EH (cell line): Measurements from ENCODE around the gene ZDHHC21.
"Not testable (repeated sequence)": the region's sequence is repeated elsewhere in the genome, so short reads cannot be mapped to it uniquely, and the experiment has no call there.

Experiments used
- DNase-seq: peaks from one replicate; pipeline ENCODE4 v3.0.0-alpha.2; 2015; ENCODE audit warnings: low read depth

ZDHHC21 gene

GRCh38 chr9:14682616-14683015 lies 10.6 kb downstream of the ZDHHC21 start:
- DNase-seq, result not testable (repeated sequence)

GRCh38 chr9:14678776-14679175 lies 14.5 kb downstream of the ZDHHC21 start:
- DNase-seq, result no peak

- no peak for DNase-seq
Measured at GRCh38 chr9:14677872-14678271, 15.4 kb downstream of the ZDHHC21 start.

- DNase-seq, result no peak
Measured at GRCh38 chr9:14677396-14677795, 15.8 kb downstream of the ZDHHC21 start.

- DNase-seq, result no peak
Measured at GRCh38 chr9:14674630-14675029, 18.6 kb downstream of the ZDHHC21 start.

- DNase-seq, result no peak
Measured at GRCh38 chr9:14671377-14671776, 21.9 kb downstream of the ZDHHC21 start.

GRCh38 chr9:14670718-14671117 lies 22.5 kb downstream of the ZDHHC21 start:
- DNase-seq, result peak; percentile 32

- not testable (repeated sequence) for DNase-seq
Measured at GRCh38 chr9:14664022-14664421, 29.2 kb downstream of the ZDHHC21 start.

GRCh38 chr9:14662060-14662453 lies 31.2 kb downstream of the ZDHHC21 start:
- no peak for DNase-seq

GRCh38 chr9:14661421-14662059 lies 31.7 kb downstream of the ZDHHC21 start:
- peak; percentile 29 for DNase-seq

GRCh38 chr9:14660721-14661120 lies 32.5 kb downstream of the ZDHHC21 start:
- no peak for DNase-seq

GRCh38 chr9:14654932-14655331 lies 38.3 kb downstream of the ZDHHC21 start:
- DNase-seq, result peak; percentile 9

- no peak for DNase-seq
Measured at GRCh38 chr9:14653511-14653910, 39.7 kb downstream of the ZDHHC21 start.

GRCh38 chr9:14652729-14653377 lies 40.4 kb downstream of the ZDHHC21 start:
- DNase-seq, result peak; percentile 30

GRCh38 chr9:14650596-14650995 lies 42.6 kb downstream of the ZDHHC21 start:
- DNase-seq, result no peak

- peak; percentile 61 for DNase-seq
Measured at GRCh38 chr9:14645648-14646047, 47.6 kb downstream of the ZDHHC21 start.

GRCh38 chr9:14640967-14641366 lies 52.3 kb downstream of the ZDHHC21 start:
- no peak for DNase-seq

GRCh38 chr9:14640294-14640693 lies 52.9 kb downstream of the ZDHHC21 start:
- DNase-seq, result no peak

GRCh38 chr9:14633906-14634565 lies 59.2 kb downstream of the ZDHHC21 start:
- no peak for DNase-seq

GRCh38 chr9:14633148-14633547 lies 60.1 kb downstream of the ZDHHC21 start:
- DNase-seq, result no peak

- no peak for DNase-seq
Measured at GRCh38 chr9:14627513-14627912, 65.7 kb downstream of the ZDHHC21 start.

- no peak for DNase-seq
Measured at GRCh38 chr9:14618836-14619420, 74.3 kb downstream of the ZDHHC21 start.
